HG02852 (cell line): ENCODE results near the gene PRDM15.

ENCODE experiments used
- ATAC-seq: cut with Tn5 transposase; IDR thresholded peaks from one replicate; pipeline ENCODE4 v1.9.1; 2021; ENCODE audit warnings: mild to moderate bottlenecking, moderate library complexity; ENCODE audit not compliant: unreplicated experiment

PRDM15 gene

GRCh38 chr21:41885341-41886024, 6.3 kb upstream of the PRDM15 start:
- ATAC-seq, result no peak

GRCh38 chr21:41884501-41885030, 5.4 kb upstream of the PRDM15 start:
- ATAC-seq, result no peak

- ATAC-seq, result no peak
Measured at GRCh38 chr21:41883582-41883981, 4.4 kb upstream of the PRDM15 start.

GRCh38 chr21:41881051-41881450, 1.9 kb upstream of the PRDM15 start:
- no peak for ATAC-seq

GRCh38 chr21:41880153-41880552, 1.0 kb upstream of the PRDM15 start:
- no peak for ATAC-seq

- ATAC-seq, result peak; percentile 50
Measured at GRCh38 chr21:41878831-41879189, 334 bp downstream of the PRDM15 start.

- ATAC-seq, result peak; percentile 29
Measured at GRCh38 chr21:41877901-41878830, 978 bp downstream of the PRDM15 start.

- no peak for ATAC-seq
Measured at GRCh38 chr21:41876928-41877652, 2.1 kb downstream of the PRDM15 start.

- ATAC-seq, result no peak
Measured at GRCh38 chr21:41876396-41876795, 2.7 kb downstream of the PRDM15 start.

GRCh38 chr21:41875086-41875485, 4.1 kb downstream of the PRDM15 start:
- ATAC-seq, result no peak

- no peak for ATAC-seq
Measured at GRCh38 chr21:41874611-41875010, 4.5 kb downstream of the PRDM15 start.

- no peak for ATAC-seq
Measured at GRCh38 chr21:41873426-41873825, 5.7 kb downstream of the PRDM15 start.

GRCh38 chr21:41873005-41873404, 6.1 kb downstream of the PRDM15 start:
- no peak for ATAC-seq

- no peak for ATAC-seq
Measured at GRCh38 chr21:41871293-41872030, 7.7 kb downstream of the PRDM15 start.

GRCh38 chr21:41869771-41870170, 9.4 kb downstream of the PRDM15 start:
- ATAC-seq, result no peak

- peak; percentile 32 for ATAC-seq
Measured at GRCh38 chr21:41868062-41868710, 11.0 kb downstream of the PRDM15 start.

GRCh38 chr21:41867313-41867712, 11.8 kb downstream of the PRDM15 start:
- no peak for ATAC-seq

- ATAC-seq, result no peak
Measured at GRCh38 chr21:41866274-41866809, 12.8 kb downstream of the PRDM15 start.

- ATAC-seq, result peak; percentile 52
Measured at GRCh38 chr21:41865002-41865777, 14.0 kb downstream of the PRDM15 start.
